ENCODE measurements around the gene SASS6. TPM values are rescaled to one million over a fixed set of nuclear protein-coding genes. Genes with fewer than 3 reads are reported as not detected.

SASS6 gene
- total RNA-seq, 1 experiment from 2014 or later, result 10.1 TPM

GRCh38 chr1:100151679-100152078, 18.9 kb upstream of the SASS6 start:
- H3K4me3 ChIP-seq (ENCODE audit: low read depth, low read length), result no peak overlapping the region

DNA sequence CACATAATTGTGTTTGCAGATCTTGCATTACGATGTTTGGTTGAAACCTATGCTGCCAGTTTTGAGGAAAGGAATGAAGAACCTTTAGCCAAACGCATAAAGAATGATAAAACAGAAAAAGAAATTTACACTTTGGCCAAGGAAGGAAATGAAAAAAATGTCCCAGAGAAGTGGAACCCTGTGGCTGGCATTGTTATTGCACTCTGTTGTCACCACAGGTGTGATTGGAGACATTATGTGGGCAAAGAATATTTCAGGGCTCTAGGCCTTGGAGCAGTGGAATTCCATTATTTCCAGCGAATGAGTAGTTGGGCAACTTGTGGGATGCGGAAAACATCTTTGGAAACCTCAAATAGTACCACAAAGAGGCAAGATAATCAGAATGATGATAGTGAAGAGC, 15.1 kb upstream of the SASS6 start:
- no peaks in the 10 kb centered on the region for H3K27me3 ChIP-seq (replicated peaks; ENCODE audit: control insufficient read depth, insufficient read depth, low read length)
- H3K9me3 ChIP-seq, result no peaks in the 10 kb centered on the region
- no peaks in the 10 kb centered on the region for H3K4me1 ChIP-seq
- intact Hi-C loops (cut with micrococcal nuclease; ENCODE audit: unreplicated experiment), result no loop called here
- ChIA-PET CTCF (no interaction called here), POLR2A (no interaction called here)
- Mint-ChIP-seq H3K27ac (ENCODE audit: unreplicated experiment) (no peak overlapping the region), H3K36me3 (ENCODE audit: insufficient read depth, unreplicated experiment) (peaks cover 27% of the 10 kb centered on the region), H3K4me3 (ENCODE audit: unreplicated experiment) (no peak overlapping the region), H3K9me3 (ENCODE audit: unreplicated experiment) (no peaks in the 10 kb centered on the region), H3K27me3 (ENCODE audit: insufficient read depth, unreplicated experiment) (no peaks in the 10 kb centered on the region), H3K4me1 (ENCODE audit: low read depth, unreplicated experiment) (peaks cover 7% of the 10 kb centered on the region)
- no peak for DNase-seq
- no peak for TF ChIP-seq CTCF (IDR thresholded peaks at IDR 0.05; ENCODE audit: insufficient read depth in 1 of 2, low read depth in 1 of 2, low read length in 1 of 2, severe bottlenecking in 1 of 2, unreplicated experiment in 1 of 2)
- no peak overlapping the region for H3K4me3 ChIP-seq (ENCODE audit: low read depth, low read length)
- no TSS peak for BruUV-seq (replicated peaks)
- H3K36me3 ChIP-seq (ENCODE audit: control insufficient read depth, insufficient read depth, low read length), result no peaks in the 10 kb centered on the region

More at GRCh38 chr1:100151679-100152078, 18.9 kb upstream of the SASS6 start:
- BruUV-seq (replicated peaks), result no TSS peak
- CTCF ChIA-PET, result no interaction called here
- H3K36me3 ChIP-seq (ENCODE audit: control insufficient read depth, insufficient read depth, low read length), result no peaks in the 10 kb centered on the region
- intact Hi-C loops (cut with micrococcal nuclease; ENCODE audit: unreplicated experiment), result no loop called here
- TF ChIP-seq CTCF (IDR thresholded peaks at IDR 0.05; ENCODE audit: insufficient read depth in 1 of 2, low read depth in 1 of 2, low read length in 1 of 2, severe bottlenecking in 1 of 2, unreplicated experiment in 1 of 2), result no peak
- no peaks in the 10 kb centered on the region for H3K9me3 ChIP-seq
- Mint-ChIP-seq H3K9me3 (ENCODE audit: unreplicated experiment) (no peaks in the 10 kb centered on the region), H3K4me1 (ENCODE audit: low read depth, unreplicated experiment) (no peaks in the 10 kb centered on the region), H3K36me3 (ENCODE audit: insufficient read depth, unreplicated experiment) (peaks cover 12% of the 10 kb centered on the region), H3K4me3 (ENCODE audit: unreplicated experiment) (no peak overlapping the region), H3K27me3 (ENCODE audit: insufficient read depth, unreplicated experiment) (no peaks in the 10 kb centered on the region), H3K27ac (ENCODE audit: unreplicated experiment) (no peak overlapping the region)
- POLR2A ChIA-PET, result no interaction called here
- DNase-seq, result no peak
- no peaks in the 10 kb centered on the region for H3K27me3 ChIP-seq (replicated peaks; ENCODE audit: control insufficient read depth, insufficient read depth, low read length)
- H3K4me1 ChIP-seq, result no peaks in the 10 kb centered on the region

- no peak for DNase-seq
- BruUV-seq (replicated peaks), result no TSS peak
- no peak overlapping the region for H3K4me3 Mint-ChIP-seq (ENCODE audit: unreplicated experiment)
- H3K27me3 Mint-ChIP-seq (ENCODE audit: insufficient read depth, unreplicated experiment), result no peaks in the 10 kb centered on the region
- no peak overlapping the region for H3K27ac Mint-ChIP-seq (ENCODE audit: unreplicated experiment)
- no peaks in the 10 kb centered on the region for H3K36me3 ChIP-seq (ENCODE audit: control insufficient read depth, insufficient read depth, low read length)
- intact Hi-C loops (cut with micrococcal nuclease; ENCODE audit: unreplicated experiment), result no loop called here
- H3K9me3 Mint-ChIP-seq (ENCODE audit: unreplicated experiment), result no peaks in the 10 kb centered on the region
- H3K9me3 ChIP-seq, result no peaks in the 10 kb centered on the region
- peaks cover 13% of the 10 kb centered on the region for H3K4me1 Mint-ChIP-seq (ENCODE audit: low read depth, unreplicated experiment)
- POLR2A ChIA-PET, result no interaction called here
- H3K4me1 ChIP-seq, result no peaks in the 10 kb centered on the region
- CTCF ChIA-PET, result no interaction called here
- TF ChIP-seq CTCF (IDR thresholded peaks at IDR 0.05; ENCODE audit: insufficient read depth in 1 of 2, low read depth in 1 of 2, low read length in 1 of 2, severe bottlenecking in 1 of 2, unreplicated experiment in 1 of 2), result no peak
- no peak overlapping the region for H3K4me3 ChIP-seq (ENCODE audit: low read depth, low read length)
- no peaks in the 10 kb centered on the region for H3K27me3 ChIP-seq (replicated peaks; ENCODE audit: control insufficient read depth, insufficient read depth, low read length)
- H3K36me3 Mint-ChIP-seq (ENCODE audit: insufficient read depth, unreplicated experiment), result peaks cover 35% of the 10 kb centered on the region
Observed at GRCh38 chr1:100146958-100147357, 14.2 kb upstream of the SASS6 start.
